PC-9 (cell line): ENCODE measurements around the gene ACTN2.

Experiments used
- CTCF ChIP-seq: fragments of 200-600 bp; sonication (generic); conservative IDR thresholded peaks from 2 replicates; pipeline ENCODE4 v1.6.1; 2017; ENCODE audit warnings: mixed run types, antibody characterized with exemption, mild to moderate bottlenecking, moderate library complexity
- EZH2 ChIP-seq: fragments of 200-600 bp; sonication (generic); IDR thresholded peaks from 2 replicates; pipeline ENCODE4 v1.8.0; 2017; ENCODE audit warnings: antibody characterized with exemption, low read depth

GRCh38 chr1:236744533-236744932, 58.2 kb downstream of the ACTN2 start:
- TF ChIP-seq CTCF, result no peak
- TF ChIP-seq EZH2, result no peak
